K562 (cell line): ENCODE measurements around the gene CFAP70. TPM values are rescaled to one million over a fixed set of nuclear protein-coding genes. Genes with fewer than 3 reads are reported as not detected.

Experiments
- BCOR ChIP-seq: fragments of 450-650 bp; IDR thresholded peaks from 2 replicates; pipeline ENCODE4 v1.6.1; 2016
- CBX1 ChIP-seq: sonication (generic); IDR thresholded peaks from 2 replicates; pipeline ENCODE4 v1.6.1; 2016; ENCODE audit warnings: antibody characterized with exemption, low read depth, mild to moderate bottlenecking
- FOXK1 ChIP-seq: sonication (generic); formaldehyde crosslinking; IDR thresholded peaks from 2 replicates; pipeline ENCODE4 v1.8.0; 2022; ENCODE audit warnings: missing genetic modification reagents, mild to moderate bottlenecking, borderline replicate concordance
- HNRNPK ChIP-seq: fragments of 200-400 bp; formaldehyde crosslinking; IDR thresholded peaks from one replicate; pipeline ENCODE4 v1.6.1; 2018; ENCODE audit warnings: mild to moderate bottlenecking, low read depth, low read length; ENCODE audit not compliant: poor library complexity, severe bottlenecking
- HNRNPL ChIP-seq: fragments of 200-400 bp; formaldehyde crosslinking; IDR thresholded peaks from 2 replicates; pipeline ENCODE4 v1.6.1; 2017; ENCODE audit warnings: low read depth, mild to moderate bottlenecking, low read length
- ILK ChIP-seq: fragments of 450-650 bp; IDR thresholded peaks from 2 replicates; pipeline ENCODE4 v1.6.1; 2016; ENCODE audit warnings: missing genetic modification characterization, low read depth, mild to moderate bottlenecking, missing compliant biosample characterization, moderate library complexity, borderline replicate concordance
- NEUROD1 ChIP-seq: fragments of 150-350 bp; IDR thresholded peaks from 2 replicates; pipeline ENCODE4 v1.6.1; 2014; ENCODE audit warnings: borderline replicate concordance, low read length, low read depth; ENCODE audit not compliant: partially characterized antibody
- SIN3B ChIP-seq: fragments of 450-650 bp; IDR thresholded peaks from 2 replicates; pipeline ENCODE4 v1.6.1; 2017; ENCODE audit warnings: low read depth, mild to moderate bottlenecking, moderate library complexity
- ZNF3 ChIP-seq: fragments of 250-450 bp; sonication (Bioruptor Pico); IDR thresholded peaks from 2 replicates; pipeline ENCODE4 v1.5.0; 2021; ENCODE audit warnings: mild to moderate bottlenecking, moderate library complexity
- ZNF347 ChIP-seq: fragments of 450-650 bp; formaldehyde crosslinking; IDR thresholded peaks from 2 replicates; pipeline ENCODE4 v1.4.0; 2020; ENCODE audit warnings: low read depth, mild to moderate bottlenecking, moderate library complexity
- polyA plus RNA-seq, 8 experiments: library from polyadenylated mRNA; depleted of rRNA in 4 of 8; stranded (reverse) in 5 of 8; unstranded in 3 of 8; fragments of >200 nt; fragmentation: Nextera tagmentation in 2 of 8; fragmentation: Illumina TruSeq in 1 of 8; extraction: Ambion mirVana in 2 of 8; extraction: Trizol in 1 of 8; gene quantifications; 2 replicates each; pipeline versions ENCODE4 v1.2.1 to v1.2.3, GENCODE V29; 2011 to 2014; ENCODE audit warnings: inconsistent platforms in 1 of 8, missing spikeins in 1 of 8
- total RNA-seq, 7 experiments: library from RNA; depleted of rRNA in 6 of 7; stranded (reverse); fragments of >200 nt in 6 of 7; fragmentation: Illumina TruSeq in 2 of 7; extraction: Trizol in 2 of 7; gene quantifications; 2 replicates each; pipeline versions ENCODE4 v1.2.1 to v1.2.3, GENCODE V29; 2011 to 2021; ENCODE audit warnings: low replicate concordance in 1 of 7
- TF ChIP-seq, protein P1 (sequence below): sonication (generic); formaldehyde crosslinking; IDR thresholded peaks from 2 replicates; pipeline ENCODE4 v1.8.0; 2022; ENCODE audit warnings: mild to moderate bottlenecking, missing genetic modification reagents
- TF ChIP-seq, protein P2 (sequence below): fragments of 450-650 bp; IDR thresholded peaks from 2 replicates; pipeline ENCODE4 v1.7.0; 2016; ENCODE audit warnings: borderline replicate concordance
- TF ChIP-seq, protein P3 (sequence below): fragments of 250-450 bp; sonication (Bioruptor Pico); IDR thresholded peaks from 2 replicates; pipeline ENCODE4 v1.4.0; 2020

CFAP70 gene
- total and polyA plus RNA-seq, 9 of the 15 experiments (the other 6 are each of a cell fraction or from before 2014, with no cell fraction given) = 0.27 to 1.6 (median 0.86) TPM

DNA sequence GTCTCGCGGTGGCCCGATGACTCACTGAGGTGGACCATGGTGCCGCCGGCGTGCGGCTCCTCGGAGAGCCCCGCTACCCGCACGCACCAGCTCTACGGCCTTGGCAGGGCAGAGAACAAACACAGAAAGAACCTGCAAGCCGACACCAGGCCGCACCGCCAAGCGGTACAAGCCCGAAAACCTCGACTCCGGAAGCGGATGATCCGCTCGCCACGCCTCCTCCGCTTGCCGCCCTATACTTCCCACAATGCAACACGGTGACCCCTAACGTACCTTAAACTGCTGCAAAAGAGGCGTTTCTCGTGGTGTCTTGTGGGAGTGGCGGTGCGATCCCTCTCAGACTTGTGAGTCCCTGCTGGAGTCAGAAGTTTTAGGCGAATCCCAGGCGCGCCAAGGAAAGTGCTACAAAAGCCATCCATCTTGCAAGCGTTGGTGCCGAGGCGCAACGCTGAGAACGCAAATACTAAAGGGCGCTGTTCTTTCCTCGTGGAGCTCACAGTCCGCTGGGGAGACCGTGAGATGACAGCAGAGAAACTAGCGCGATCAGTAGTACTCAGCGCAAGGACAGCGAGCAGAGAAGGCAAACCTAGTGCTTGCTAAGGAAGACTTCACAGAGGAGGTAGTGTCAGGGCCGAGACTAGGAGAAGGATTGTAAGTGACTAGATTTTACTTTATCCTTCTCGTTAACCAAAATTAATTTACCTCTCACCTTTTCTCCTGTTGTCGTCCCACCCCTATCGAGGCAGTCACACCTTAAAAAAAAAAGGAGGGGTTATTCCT, 106.0 kb downstream of the CFAP70 start, which contains the start of gene MRPS16 (continued):
- TF ChIP-seq BCOR = peak; percentile 40
- TF ChIP-seq ZNF3 (CRISPR knock-in tag) = no peak
- TF ChIP-seq HNRNPL = no peak
- peak; percentile 90 for TF ChIP-seq CBX1
- TF ChIP-seq ZNF347 (CRISPR knock-in tag) = 0 out of 2 replicates have a peak, but pooled peaks have one; percentile 23
- TF ChIP-seq ILK (tag) = no peak
- TF ChIP-seq HNRNPK = no peak
- TF ChIP-seq NEUROD1 = no peak
- TF ChIP-seq, protein P1, sequence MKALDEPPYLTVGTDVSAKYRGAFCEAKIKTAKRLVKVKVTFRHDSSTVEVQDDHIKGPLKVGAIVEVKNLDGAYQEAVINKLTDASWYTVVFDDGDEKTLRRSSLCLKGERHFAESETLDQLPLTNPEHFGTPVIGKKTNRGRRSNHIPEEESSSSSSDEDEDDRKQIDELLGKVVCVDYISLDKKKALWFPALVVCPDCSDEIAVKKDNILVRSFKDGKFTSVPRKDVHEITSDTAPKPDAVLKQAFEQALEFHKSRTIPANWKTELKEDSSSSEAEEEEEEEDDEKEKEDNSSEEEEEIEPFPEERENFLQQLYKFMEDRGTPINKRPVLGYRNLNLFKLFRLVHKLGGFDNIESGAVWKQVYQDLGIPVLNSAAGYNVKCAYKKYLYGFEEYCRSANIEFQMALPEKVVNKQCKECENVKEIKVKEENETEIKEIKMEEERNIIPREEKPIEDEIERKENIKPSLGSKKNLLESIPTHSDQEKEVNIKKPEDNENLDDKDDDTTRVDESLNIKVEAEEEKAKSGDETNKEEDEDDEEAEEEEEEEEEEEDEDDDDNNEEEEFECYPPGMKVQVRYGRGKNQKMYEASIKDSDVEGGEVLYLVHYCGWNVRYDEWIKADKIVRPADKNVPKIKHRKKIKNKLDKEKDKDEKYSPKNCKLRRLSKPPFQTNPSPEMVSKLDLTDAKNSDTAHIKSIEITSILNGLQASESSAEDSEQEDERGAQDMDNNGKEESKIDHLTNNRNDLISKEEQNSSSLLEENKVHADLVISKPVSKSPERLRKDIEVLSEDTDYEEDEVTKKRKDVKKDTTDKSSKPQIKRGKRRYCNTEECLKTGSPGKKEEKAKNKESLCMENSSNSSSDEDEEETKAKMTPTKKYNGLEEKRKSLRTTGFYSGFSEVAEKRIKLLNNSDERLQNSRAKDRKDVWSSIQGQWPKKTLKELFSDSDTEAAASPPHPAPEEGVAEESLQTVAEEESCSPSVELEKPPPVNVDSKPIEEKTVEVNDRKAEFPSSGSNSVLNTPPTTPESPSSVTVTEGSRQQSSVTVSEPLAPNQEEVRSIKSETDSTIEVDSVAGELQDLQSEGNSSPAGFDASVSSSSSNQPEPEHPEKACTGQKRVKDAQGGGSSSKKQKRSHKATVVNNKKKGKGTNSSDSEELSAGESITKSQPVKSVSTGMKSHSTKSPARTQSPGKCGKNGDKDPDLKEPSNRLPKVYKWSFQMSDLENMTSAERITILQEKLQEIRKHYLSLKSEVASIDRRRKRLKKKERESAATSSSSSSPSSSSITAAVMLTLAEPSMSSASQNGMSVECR (CRISPR knock-in tag) = peak; percentile 88
- TF ChIP-seq, protein P2, sequence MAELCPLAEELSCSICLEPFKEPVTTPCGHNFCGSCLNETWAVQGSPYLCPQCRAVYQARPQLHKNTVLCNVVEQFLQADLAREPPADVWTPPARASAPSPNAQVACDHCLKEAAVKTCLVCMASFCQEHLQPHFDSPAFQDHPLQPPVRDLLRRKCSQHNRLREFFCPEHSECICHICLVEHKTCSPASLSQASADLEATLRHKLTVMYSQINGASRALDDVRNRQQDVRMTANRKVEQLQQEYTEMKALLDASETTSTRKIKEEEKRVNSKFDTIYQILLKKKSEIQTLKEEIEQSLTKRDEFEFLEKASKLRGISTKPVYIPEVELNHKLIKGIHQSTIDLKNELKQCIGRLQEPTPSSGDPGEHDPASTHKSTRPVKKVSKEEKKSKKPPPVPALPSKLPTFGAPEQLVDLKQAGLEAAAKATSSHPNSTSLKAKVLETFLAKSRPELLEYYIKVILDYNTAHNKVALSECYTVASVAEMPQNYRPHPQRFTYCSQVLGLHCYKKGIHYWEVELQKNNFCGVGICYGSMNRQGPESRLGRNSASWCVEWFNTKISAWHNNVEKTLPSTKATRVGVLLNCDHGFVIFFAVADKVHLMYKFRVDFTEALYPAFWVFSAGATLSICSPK = 0 out of 2 replicates have a peak, but pooled peaks have one; percentile 60
- peak; percentile 80 for TF ChIP-seq SIN3B
- TF ChIP-seq, protein P3, sequence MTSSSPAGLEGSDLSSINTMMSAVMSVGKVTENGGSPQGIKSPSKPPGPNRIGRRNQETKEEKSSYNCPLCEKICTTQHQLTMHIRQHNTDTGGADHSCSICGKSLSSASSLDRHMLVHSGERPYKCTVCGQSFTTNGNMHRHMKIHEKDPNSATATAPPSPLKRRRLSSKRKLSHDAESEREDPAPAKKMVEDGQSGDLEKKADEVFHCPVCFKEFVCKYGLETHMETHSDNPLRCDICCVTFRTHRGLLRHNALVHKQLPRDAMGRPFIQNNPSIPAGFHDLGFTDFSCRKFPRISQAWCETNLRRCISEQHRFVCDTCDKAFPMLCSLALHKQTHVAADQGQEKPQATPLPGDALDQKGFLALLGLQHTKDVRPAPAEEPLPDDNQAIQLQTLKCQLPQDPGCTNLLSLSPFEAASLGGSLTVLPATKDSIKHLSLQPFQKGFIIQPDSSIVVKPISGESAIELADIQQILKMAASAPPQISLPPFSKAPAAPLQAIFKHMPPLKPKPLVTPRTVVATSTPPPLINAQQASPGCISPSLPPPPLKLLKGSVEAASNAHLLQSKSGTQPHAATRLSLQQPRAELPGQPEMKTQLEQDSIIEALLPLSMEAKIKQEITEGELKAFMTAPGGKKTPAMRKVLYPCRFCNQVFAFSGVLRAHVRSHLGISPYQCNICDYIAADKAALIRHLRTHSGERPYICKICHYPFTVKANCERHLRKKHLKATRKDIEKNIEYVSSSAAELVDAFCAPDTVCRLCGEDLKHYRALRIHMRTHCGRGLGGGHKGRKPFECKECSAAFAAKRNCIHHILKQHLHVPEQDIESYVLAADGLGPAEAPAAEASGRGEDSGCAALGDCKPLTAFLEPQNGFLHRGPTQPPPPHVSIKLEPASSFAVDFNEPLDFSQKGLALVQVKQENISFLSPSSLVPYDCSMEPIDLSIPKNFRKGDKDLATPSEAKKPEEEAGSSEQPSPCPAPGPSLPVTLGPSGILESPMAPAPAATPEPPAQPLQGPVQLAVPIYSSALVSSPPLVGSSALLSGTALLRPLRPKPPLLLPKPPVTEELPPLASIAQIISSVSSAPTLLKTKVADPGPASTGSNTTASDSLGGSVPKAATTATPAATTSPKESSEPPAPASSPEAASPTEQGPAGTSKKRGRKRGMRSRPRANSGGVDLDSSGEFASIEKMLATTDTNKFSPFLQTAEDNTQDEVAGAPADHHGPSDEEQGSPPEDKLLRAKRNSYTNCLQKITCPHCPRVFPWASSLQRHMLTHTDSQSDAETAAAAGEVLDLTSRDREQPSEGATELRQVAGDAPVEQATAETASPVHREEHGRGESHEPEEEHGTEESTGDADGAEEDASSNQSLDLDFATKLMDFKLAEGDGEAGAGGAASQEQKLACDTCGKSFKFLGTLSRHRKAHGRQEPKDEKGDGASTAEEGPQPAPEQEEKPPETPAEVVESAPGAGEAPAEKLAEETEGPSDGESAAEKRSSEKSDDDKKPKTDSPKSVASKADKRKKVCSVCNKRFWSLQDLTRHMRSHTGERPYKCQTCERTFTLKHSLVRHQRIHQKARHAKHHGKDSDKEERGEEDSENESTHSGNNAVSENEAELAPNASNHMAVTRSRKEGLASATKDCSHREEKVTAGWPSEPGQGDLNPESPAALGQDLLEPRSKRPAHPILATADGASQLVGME (CRISPR knock-in tag) = 0 out of 2 replicates have a peak, but pooled peaks have one; percentile 38
- 0 out of 2 replicates have a peak, but pooled peaks have one; percentile 28 for TF ChIP-seq FOXK1 (CRISPR knock-in tag)
